Inflammatory macrophage treated with lipopolysaccharide for 1 hour (primary cell): ENCODE results near the gene TEKT2.

Source experiments
- DNase-seq, 2 donors: peaks; one replicate each; pipeline ENCODE4 v3.0.0-alpha.2; 2020 to 2022

TEKT2 gene

DNA sequence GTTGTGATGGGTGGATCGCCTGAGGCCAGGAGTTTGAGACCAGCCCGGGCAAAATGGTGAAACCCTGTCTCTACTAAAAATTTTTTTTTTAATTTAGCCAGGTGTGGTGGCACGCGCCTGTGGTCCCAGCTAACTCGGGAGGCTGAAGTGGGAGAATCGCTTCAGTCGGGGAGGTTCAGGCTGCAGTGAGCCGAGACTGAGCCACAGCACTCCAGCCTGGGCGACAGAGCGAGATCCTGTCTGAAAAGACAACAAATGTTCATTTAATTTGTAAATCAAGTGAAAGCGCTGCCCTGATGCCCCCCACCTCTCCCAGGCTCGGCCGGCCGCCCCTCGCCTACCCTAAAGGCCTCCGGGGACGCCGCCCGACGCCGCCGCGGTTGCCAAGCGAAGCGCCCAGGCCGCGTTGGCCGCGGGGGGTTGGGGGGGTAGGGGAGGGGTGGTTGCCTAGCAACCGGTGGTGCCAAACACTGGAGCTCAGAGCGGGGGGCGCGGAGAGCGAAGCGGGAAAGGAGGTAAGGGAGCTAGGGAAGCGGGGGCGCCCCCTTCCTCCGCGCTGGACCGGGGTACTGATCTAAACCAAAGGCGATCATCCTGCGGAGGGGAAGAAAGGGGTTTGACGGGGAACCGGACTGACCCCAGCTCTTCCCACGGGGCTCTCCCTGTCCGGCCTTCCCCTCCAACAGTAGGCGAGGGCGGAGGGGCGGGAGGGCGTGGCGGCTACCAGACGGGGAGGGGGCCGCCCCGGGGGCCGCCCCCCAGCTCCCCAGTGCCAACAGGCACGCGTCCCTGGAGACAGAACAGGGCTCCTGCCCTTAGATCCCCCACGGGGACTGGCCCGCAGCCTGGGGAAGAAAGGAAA lies at the start of gene TEKT2:
Gene TEKT2, plus strand, starts transcription at position 460 of the 862 bp plus-strand sequence. CDS start 828 bp downstream, outside the sequence.
- DNase-seq: peak; percentile 20 to 33

- DNase-seq: peak; percentile 78 to 88
Measured at GRCh38 chr1:36034692-36035091, 49.2 kb upstream of the TEKT2 start.

DNA sequence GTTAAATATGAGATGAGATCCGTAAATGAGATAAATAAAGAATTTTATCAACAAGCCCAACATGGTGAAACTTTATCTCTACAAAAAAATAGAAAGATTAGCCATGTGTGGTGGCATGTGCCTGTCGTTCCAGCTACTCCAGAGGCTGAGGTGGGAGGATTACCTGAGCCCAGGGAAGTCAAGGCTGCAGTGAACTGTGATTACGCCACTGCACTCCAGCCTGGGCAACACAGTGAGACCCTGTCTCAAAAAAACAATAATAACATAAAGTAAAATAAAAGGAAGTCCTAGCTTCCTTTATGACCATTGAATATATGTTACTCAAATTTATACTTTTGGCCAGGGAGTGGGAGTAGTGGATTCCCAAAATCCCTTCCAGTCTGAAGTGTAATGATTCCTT lies 48.7 kb upstream of the TEKT2 start:
- peak; percentile 27 to 31 for DNase-seq

DNA sequence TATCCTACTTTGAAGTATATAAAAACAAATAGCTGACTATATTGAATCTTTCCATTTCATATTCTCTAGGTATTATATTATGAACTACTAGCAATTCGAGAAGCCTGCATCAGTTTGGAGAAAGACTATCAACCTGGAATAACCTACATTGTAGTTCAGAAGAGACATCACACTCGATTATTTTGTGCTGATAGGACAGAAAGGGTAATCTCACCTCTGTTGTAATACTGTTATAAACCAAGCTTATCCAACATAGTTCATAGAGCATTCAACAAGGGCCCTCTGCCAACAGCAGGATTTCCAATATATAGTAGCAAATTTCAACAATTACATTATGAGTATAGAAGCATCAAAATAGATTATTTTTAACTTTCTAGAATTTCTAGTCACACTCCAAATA lies 43.7 kb upstream of the TEKT2 start:
- DNase-seq: no peak

DNA sequence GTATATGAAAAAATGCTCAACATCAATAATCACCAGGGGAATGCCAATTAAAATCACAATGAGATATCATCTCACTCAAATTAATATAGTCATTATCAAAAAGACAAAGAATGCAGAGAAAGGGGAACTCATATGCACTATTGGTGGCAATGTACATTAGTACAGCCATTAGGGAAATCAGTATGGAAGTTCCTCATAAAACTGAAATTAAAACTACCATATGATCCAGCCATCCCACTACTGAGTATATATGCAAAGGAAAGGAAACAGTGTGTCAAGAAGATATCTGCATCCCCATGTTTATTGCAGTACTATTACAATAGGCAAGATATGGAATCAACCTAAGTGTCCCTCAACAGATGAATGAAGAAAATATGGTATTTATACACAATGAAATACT lies 32.1 kb upstream of the TEKT2 start:
- DNase-seq: peak; percentile 51 to 56

GRCh38 chr1:36053978-36054377 lies 29.9 kb upstream of the TEKT2 start:
- DNase-seq: no peak

DNA sequence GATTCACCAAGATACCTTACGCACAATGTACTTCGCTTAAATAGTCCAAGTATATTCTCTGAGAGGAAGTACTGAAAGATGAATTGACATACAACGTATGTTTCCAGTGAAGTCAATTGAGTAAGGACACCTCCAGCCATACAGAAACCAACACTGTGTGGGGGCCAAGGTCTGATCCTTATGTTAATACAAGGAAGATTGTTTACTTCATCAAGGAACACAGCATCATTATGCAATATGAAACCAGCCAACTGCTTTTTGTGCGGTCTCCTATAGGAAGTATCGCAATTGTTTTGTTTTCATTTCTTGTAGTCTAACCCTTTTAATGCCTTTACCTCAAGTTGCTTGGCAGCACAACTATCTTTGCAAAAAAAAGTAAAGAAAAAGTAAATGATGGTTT lies 28.2 kb upstream of the TEKT2 start:
- DNase-seq: peak; percentile 55 to 58

DNA sequence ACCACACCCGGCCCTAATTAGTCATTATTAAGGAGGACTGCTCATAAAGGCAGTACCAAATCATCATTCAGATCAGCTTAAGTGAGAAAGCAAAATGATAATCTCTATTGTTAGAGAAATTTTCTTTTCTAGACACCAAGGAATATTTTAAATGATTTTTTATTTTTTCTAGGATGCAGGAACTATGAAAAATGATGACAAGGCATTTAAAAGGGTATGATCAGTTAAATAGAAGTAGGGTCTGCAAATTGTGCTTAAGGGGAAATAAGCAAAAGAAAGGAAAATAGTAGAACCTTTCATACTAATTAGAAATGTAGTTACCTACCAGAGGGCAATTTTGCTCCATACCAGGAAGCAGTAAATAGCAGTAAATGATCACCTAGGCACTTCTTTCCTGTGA lies 21.6 kb upstream of the TEKT2 start:
- DNase-seq: no peak

GRCh38 chr1:36067871-36068270 lies 16.0 kb upstream of the TEKT2 start:
- no peak for DNase-seq

DNA sequence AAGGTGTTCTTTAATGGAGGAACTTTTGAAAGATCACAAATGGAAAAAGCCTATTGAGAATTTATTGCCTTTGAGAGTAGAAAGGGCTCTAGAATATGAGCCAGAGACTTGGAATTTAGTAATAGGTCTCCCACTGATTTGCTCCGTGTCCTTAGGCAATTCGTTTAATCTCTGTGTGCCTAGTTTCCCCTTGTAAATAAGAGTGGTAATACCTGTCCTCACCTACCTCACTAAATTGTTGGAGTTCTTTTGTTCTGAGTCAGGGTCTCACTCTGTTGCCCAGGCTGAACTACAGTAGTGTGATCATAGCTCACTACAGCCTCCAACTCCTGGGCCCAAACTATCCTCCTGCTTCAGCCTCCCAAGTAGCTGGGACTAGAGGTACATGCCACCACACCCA lies 15.0 kb upstream of the TEKT2 start:
- no peak for DNase-seq

- DNase-seq: no peak
Measured at GRCh38 chr1:36070349-36070748, 13.5 kb upstream of the TEKT2 start.

DNA sequence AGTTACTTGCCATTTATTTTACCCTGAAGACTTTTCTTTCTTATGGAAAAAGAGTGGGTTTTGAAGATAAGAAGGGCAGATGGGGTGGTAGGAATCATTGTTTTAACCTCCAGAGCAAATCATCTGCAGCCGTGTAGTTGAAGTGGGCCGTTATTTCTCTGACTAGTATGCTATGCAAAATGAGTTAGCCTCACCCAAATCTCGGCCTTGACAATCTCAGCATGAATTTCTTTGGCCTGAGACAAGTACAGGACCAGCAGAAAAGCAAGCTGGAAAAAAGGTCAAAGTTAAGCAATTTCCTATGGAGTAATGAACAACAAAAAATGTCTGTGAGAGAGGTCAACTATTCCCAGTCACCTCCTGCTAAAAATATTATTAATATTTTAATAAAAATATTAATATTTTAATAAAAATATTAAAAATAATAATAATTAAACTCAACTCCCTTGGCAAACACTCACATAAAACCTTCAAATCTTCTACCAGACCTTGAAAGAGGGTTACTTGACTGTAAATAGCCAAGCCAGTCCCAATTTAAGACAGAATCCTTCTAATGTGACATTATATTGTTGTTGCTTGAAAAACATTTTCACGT lies 6.8 kb upstream of the TEKT2 start:
- no peak for DNase-seq

GRCh38 chr1:36080236-36080635 lies 3.7 kb upstream of the TEKT2 start:
- DNase-seq: no peak

DNA sequence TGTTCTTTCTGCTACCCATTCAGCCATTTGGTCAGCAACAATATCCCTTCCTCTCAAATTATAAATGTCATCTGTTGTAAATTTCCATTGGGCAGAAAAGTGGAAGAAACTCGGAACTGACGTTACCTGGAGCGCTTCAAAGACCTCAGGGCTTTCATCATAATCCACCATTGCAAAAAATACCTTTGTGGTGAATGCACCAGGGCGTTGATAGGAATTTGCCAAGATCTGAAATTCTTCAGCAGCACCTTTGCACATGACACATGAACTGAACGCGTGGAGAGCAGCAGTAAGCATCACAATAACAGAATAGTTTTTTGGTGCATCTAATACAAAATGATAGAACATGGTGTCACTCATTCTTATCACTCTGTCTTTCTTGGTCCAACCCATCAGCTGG lies 3.1 kb upstream of the TEKT2 start:
- no peak for DNase-seq

DNA sequence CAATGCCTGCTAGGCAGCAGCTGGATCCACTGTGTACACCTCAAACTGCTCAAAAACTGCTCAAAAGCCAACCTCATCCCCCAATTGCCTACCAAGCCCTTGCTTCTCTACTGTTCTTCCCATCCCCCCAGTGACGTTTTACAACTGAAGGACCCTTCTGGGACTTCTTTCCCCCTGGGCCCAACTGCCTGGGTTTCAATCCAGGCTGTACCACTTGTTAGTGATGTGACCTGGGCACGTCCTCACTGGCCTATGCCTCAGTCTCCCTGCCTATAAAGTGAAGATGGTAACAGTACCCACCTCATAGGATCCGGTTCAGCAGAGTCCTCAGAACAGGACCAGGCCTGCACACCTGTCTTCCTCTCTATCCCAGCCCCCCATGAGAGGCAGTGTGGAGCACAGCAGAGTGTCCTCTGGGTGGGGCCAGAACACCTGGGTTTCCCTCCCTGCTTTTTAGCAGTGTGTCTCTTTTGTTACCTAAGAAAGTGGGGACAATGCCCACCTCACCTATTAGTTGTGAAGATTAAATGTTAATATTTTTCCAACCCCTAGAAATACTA lies 1.9 kb upstream of the TEKT2 start:
- DNase-seq: no peak

DNA sequence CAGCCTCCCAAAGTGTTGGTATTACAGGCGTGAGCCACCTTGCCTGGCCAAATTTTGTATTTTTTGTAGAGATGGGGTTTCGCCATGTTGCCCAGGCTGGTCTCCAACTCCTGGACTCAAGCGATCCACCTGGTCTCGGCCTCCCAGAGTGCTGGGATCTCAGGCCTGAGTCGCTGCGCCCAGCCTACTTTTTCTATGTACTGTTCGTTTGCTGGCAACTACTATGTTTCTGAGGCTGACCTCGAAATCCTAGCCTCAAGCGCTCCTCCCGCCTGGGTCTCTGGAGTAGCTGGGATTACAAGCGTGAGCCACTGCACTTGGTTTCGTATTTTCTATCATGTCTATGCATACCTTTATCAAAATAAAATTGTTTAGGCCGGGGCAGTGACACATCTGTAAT lies 675 bp upstream of the TEKT2 start:
- no peak for DNase-seq

GRCh38 chr1:36084497-36085115 lies 712 bp downstream of the TEKT2 start:
- no peak for DNase-seq

GRCh38 chr1:36085126-36085525 lies 1.2 kb downstream of the TEKT2 start:
- DNase-seq: no peak

DNA sequence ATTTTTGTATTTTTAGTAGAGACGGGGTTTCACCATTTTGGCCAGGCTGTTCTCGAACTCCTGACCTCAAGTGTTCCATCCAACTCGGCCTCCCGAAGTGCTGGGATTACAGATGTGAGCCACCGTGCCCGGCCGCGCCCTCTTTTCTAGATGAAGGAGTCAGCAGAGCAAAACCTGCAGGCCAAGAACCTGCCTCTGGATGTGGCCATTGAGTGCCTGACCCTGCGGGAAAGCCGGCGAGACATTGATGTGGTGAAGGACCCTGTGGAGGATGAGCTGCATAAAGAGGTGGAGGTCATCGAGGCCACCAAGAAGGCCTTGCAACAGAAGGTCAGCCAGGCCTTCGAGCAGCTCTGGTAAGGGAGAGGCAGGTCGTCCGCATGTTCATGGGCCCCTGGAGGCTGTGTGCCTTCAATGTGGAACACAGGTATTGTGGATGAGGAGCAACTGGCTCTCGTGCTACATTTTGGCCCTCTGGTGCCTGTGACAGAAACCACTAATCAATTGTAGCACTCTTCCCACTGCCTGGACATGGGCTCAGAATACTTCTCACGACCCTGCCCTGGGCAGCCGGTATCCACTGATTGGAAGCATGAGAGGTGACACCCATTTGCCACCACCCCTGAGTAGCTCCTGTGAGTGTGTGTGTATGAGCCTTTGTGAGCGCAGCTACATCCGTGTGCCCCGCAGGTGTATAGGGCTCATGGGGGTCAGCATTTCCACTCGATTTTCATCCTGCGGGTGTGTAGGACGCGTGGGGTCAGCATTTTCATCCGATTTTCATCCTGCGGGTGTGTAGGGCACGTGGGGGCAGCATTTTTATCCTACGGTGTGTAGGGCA lies 2.0 kb downstream of the TEKT2 start:
- no peak for DNase-seq

- no peak for DNase-seq
Measured at GRCh38 chr1:36086529-36087232, 2.8 kb downstream of the TEKT2 start.

DNA sequence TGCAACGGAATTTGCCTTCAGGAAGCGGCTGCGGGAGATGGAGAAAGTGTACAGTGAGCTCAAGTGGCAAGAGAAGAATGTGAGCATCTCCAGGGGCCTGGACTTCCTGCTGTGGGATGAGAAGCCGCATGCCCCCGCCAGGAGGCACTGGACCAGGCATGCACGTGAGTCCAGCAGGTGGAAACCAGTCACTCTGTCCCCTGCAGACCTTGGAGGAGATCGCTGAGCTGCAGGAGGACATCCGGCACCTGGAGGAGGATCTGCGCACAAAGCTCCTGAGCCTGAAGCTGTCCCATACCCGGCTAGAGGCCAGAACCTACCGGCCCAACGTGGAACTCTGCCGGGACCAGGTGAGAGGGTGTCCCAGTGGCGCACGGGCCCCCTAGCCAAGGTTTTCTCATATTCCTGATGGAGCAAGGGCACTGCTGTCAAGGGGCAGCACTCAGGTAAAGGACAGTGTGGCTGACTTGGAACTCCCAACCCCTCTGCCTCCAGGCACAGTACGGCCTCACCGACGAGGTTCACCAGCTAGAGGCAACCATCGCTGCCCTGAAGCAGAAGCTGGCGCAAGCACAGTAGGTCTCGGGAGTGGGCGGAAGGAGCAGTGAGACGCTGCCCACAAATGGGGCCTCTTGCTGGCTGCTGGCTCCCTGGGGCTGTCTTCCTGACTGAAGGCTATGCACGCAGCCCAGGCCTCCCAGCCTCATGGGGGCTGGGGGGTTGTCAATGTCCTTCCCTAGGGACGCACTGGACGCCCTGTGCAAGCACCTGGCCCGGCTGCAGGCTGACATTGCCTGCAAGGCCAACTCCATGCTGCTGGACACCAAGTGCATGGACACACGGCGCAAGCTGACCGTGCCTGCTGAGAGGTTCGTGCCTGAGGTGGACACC lies 3.6 kb downstream of the TEKT2 start:
- no peak for DNase-seq
